GM12878 (cell line): ENCODE data around the gene PLXNA2.

Experiments
- CTCF ChIP-seq, 3 experiments: IDR thresholded peaks in 2 of 3; conservative IDR thresholded peaks in 1 of 3; 2 replicates each; pipeline ENCODE4 v1.5.1; 2011; ENCODE audit warnings: low read depth in 3 of 3, low read length in 3 of 3, mild to moderate bottlenecking in 3 of 3, control low read depth in 2 of 3, moderate library complexity in 2 of 3, inconsistent platforms in 1 of 3, mixed read lengths in 1 of 3; ENCODE audit not compliant: control insufficient read depth in 2 of 3, insufficient read depth in 1 of 3; ENCODE audit errors: extremely low read depth in 1 of 3
- ELK1 ChIP-seq: IDR thresholded peaks from 2 replicates; pipeline ENCODE4 v1.6.1; 2012; ENCODE audit warnings: low read depth, low read length, improper control_type of control experiment
- EP300 ChIP-seq, 2 experiments: fragments of 150-350 bp in 1 of 2; IDR thresholded peaks; 2 replicates each; pipeline ENCODE4 v1.6.1; 2011 to 2012; ENCODE audit warnings: low read depth in 2 of 2, low read length in 2 of 2, borderline replicate concordance in 1 of 2, improper control_type of control experiment in 1 of 2, inconsistent platforms in 1 of 2; ENCODE audit not compliant: control insufficient read depth in 1 of 2
- ETV6 ChIP-seq, 2 experiments: fragments of 450-650 bp in 1 of 2; IDR thresholded peaks in 1 of 2; conservative IDR thresholded peaks in 1 of 2; 2 replicates each; pipeline ENCODE4 v1.6.1; 2014; ENCODE audit warnings: antibody characterized with exemption in 1 of 2, borderline replicate concordance in 1 of 2, low read depth in 1 of 2, mild to moderate bottlenecking in 1 of 2, moderate library complexity in 1 of 2
- NBN ChIP-seq: fragments of 450-650 bp; IDR thresholded peaks from 2 replicates; pipeline ENCODE4 v1.6.1; 2016
- NFYB ChIP-seq: IDR thresholded peaks from 2 replicates; pipeline ENCODE4 v1.6.1; 2011; ENCODE audit warnings: low read depth, mild to moderate bottlenecking, low read length, improper control_type of control experiment, moderate library complexity; ENCODE audit not compliant: insufficient read depth
- NR2C1 ChIP-seq: fragments of 450-650 bp; IDR thresholded peaks from 2 replicates; pipeline ENCODE4 v1.6.1; 2017; ENCODE audit warnings: antibody characterized with exemption, mild to moderate bottlenecking, moderate library complexity
- NR2F1 ChIP-seq: fragments of 450-650 bp; conservative IDR thresholded peaks from 2 replicates; pipeline ENCODE4 v1.6.1; 2017; ENCODE audit warnings: mild to moderate bottlenecking
- POLR2AphosphoS5 ChIP-seq: IDR thresholded peaks from 2 replicates; pipeline ENCODE4 v1.6.1; 2011; ENCODE audit warnings: mild to moderate bottlenecking, low read length, inconsistent platforms
- RB1 ChIP-seq: fragments of 450-650 bp; formaldehyde crosslinking; IDR thresholded peaks from 2 replicates; pipeline ENCODE4 v1.6.1; 2017; ENCODE audit warnings: mild to moderate bottlenecking, borderline replicate concordance
- REST ChIP-seq: IDR thresholded peaks from 2 replicates; pipeline ENCODE4 v1.6.1; 2012; ENCODE audit warnings: mild to moderate bottlenecking, low read depth, low read length
- SPI1 ChIP-seq: IDR thresholded peaks from 2 replicates; pipeline ENCODE4 v1.6.1; 2011; ENCODE audit warnings: low read depth, mild to moderate bottlenecking, low read length, moderate library complexity, borderline replicate concordance; ENCODE audit not compliant: insufficient read depth
- STAT1 ChIP-seq: fragments of 450-650 bp; conservative IDR thresholded peaks from 2 replicates; pipeline ENCODE4 v1.6.1; 2014; ENCODE audit warnings: antibody characterized with exemption, mild to moderate bottlenecking

DNA sequence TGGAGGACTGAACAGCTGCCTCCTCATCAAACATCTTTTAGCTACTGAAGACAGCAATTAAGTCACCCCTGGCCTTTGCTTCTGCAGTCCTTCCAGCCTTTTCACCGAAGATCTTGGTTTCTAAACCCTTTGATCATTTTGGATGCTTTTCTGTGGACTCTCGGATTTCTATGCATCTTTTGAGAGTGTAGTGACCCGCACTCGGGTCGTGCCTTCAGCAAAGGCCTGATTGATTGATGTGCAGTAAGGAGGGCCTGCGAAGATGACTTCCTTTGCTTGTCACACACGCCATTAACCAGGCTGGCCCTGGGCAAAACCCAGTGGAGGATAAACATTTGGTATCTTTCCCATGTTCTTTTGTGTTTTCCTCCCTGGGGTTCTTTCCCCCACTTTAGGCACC lies 175.8 kb downstream of the PLXNA2 start:
- TF ChIP-seq POLR2AphosphoS5 (no peak), ELK1 (no peak), REST (no peak), CTCF (IDR thresholded peaks at IDR 0.05 in 2 of 3, conservative IDR thresholded peaks at IDR 0.05 in 1 of 3; ENCODE audit: control insufficient read depth in 2 of 3, extremely low read depth in 1 of 3, insufficient read depth in 1 of 3, low read depth in 3 of 3, low read length in 3 of 3) (no peak), SPI1 (no peak), ETV6 (conservative IDR thresholded peaks at IDR 0.05 in 1 of 2, IDR thresholded peaks at IDR 0.05 in 1 of 2; ENCODE audit: borderline replicate concordance in 1 of 2, low read depth in 1 of 2) (no peak), STAT1 (no peak), EP300 (IDR thresholded peaks at IDR 0.05; ENCODE audit: borderline replicate concordance in 1 of 2, control insufficient read depth in 1 of 2, low read depth in 2 of 2, low read length in 2 of 2) (no peak), NBN (no peak), NR2F1 (no peak), NFYB (no peak), NR2C1 (no peak), RB1 (no peak)
